ENCODE data around the gene KCND3.

The KCND3 gene

DNA sequence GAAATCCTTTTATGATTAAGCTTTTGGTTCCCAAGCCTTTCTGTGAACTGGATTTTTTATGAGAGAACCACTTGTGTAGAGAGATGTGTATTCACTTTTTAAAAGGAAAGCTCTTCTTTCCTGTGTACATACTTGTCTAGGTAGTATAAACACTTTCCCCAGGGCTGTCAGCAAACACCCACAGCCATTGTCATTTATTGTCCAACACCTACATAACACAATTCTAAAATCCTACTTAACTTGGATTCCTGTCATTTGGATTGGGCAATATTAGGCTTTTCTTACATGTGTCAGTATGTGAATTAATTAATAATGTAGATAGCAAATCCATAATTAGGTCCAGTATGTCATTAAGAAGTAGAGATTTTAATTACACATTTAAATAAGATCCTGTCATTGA lies 221.4 kb downstream of the KCND3 start:
- ChIA-PET CTCF (interaction anchor here (0.7 to 14.8 kb wide), 20 partner anchors 7 to 569 kb away, joined by 3 to 314 read pairs (median 4); partner anchors contain the start of gene DDX20), POLR2A (no interaction called here)
- TF ChIP-seq, protein P1, sequence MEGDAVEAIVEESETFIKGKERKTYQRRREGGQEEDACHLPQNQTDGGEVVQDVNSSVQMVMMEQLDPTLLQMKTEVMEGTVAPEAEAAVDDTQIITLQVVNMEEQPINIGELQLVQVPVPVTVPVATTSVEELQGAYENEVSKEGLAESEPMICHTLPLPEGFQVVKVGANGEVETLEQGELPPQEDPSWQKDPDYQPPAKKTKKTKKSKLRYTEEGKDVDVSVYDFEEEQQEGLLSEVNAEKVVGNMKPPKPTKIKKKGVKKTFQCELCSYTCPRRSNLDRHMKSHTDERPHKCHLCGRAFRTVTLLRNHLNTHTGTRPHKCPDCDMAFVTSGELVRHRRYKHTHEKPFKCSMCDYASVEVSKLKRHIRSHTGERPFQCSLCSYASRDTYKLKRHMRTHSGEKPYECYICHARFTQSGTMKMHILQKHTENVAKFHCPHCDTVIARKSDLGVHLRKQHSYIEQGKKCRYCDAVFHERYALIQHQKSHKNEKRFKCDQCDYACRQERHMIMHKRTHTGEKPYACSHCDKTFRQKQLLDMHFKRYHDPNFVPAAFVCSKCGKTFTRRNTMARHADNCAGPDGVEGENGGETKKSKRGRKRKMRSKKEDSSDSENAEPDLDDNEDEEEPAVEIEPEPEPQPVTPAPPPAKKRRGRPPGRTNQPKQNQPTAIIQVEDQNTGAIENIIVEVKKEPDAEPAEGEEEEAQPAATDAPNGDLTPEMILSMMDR (IDR thresholded peaks at IDR 0.05; ENCODE audit: insufficient read depth, low read length, missing control alignments): no peak
- no peak overlapping the region for H3K4me3 ChIP-seq (ENCODE audit: low read depth, low read length)
- DNase-seq (ENCODE audit: low read depth, low spot score): no peak

DNA sequence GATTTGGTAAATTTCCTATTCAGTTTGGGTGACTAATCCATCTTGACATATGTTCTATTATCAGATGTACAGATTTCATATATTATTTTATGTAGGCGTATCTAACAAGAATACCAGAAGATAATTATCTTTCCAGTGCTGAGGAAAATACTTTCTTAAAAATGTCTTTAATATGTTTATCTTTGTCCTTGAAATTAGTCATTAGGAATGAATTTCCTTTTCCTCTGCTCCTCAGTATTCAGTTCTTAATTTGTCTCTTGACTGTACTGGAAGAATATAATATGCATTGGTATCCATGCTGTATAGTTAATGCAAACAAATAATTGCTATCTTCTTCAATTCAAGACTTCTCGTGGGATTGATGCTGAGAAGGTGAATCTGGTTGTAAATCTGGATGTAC lies 227.1 kb downstream of the KCND3 start:
- ChIA-PET CTCF (interaction anchor here (0.7 to 14.8 kb wide), 5 partner anchors 9 to 281 kb away, joined by 3 to 314 read pairs (median 4); no protein-coding TSS in a partner anchor), POLR2A (no interaction called here)
- TF ChIP-seq, protein P1 (IDR thresholded peaks at IDR 0.05; ENCODE audit: insufficient read depth, low read length, missing control alignments): no peak
- H3K4me3 ChIP-seq (ENCODE audit: low read depth, low read length): no peak overlapping the region
- DNase-seq (ENCODE audit: low read depth, low spot score): no peak

DNA sequence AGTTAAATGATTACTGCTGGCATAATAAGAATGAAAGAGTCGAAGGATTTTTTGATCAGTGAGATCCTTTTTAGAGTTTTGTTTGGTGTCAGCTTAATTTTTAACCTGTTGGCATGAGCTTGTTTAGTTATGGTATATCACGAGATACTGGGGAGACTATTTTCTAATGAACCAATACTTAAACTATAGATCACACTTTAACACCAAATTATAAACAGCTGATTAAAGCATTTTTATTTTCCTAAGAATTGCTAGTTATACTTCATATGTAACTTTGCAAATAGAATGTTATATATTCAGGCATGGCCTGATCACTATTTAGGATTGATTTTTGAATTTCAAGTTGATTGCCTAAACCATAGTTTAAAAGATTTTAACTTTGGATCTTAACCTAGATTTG lies 227.8 kb downstream of the KCND3 start:
- ChIA-PET CTCF (interaction anchor here (1.8 to 14.8 kb wide), 5 partner anchors 9 to 280 kb away, joined by 7 to 314 read pairs (median 14); no protein-coding TSS in a partner anchor), POLR2A (no interaction called here)
- no peak overlapping the region for H3K4me3 ChIP-seq (ENCODE audit: low read depth, low read length)
- TF ChIP-seq, protein P1 (IDR thresholded peaks at IDR 0.05; ENCODE audit: insufficient read depth, low read length, missing control alignments): no peak
- DNase-seq (ENCODE audit: low read depth, low spot score): no peak

DNA sequence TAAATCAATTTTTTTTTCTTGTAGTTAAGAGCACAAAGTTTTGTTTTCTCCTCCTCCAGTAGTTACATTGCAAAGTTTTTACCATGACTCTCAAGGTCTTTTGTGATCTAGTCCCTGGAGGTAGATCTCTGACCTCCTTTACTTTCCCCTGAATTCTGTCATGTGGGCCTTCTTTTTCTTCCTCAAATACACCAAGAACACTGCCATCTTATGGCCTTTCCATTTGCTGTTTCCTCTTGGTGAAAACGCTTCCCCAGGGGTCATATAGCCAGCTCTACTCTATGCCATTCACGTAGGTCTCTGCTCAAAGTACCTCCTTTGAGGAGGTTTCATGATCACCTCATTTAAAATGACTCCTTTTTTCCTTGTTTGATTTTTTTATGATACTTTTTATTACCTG lies 231.1 kb downstream of the KCND3 start:
- TF ChIP-seq, protein P1 (IDR thresholded peaks at IDR 0.05; ENCODE audit: insufficient read depth, low read length, missing control alignments): no peak
- POLR2A ChIA-PET: no interaction called here
- CTCF ChIA-PET: interaction anchor here (0.7 to 18.1 kb wide), 5 partner anchors 9 to 278 kb away, joined by 3 to 289 read pairs (median 52); no protein-coding TSS in a partner anchor
- no peak for DNase-seq (ENCODE audit: low read depth, low spot score)
- H3K4me3 ChIP-seq (ENCODE audit: low read depth, low read length): no peak overlapping the region

DNA sequence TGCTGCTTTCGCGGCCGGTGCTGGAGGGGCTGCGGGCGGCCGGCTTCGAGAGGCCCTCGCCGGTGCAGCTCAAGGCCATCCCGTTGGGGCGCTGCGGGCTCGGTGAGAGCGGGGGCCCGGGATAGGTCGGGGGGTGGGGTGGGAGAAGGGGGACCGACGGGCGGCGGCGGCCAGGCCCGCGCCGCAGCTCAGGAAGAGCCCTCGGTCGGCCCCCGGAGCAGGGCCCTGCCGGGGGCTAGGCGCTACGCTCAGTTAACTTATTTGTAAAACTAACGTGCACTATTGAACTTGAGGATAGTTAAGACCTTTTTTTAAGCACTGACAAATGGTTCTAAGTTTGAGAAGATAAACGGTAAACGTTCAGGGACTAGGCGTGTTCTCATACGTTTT lies 233.3 kb downstream of the KCND3 start:
- CTCF ChIA-PET: interaction anchor here (1.0 to 18.1 kb wide), 10 partner anchors 11 to 275 kb away, joined by 3 to 289 read pairs (median 10); partner anchors contain the start of gene INKA2
- TF ChIP-seq, protein P1 (IDR thresholded peaks at IDR 0.05; ENCODE audit: insufficient read depth, low read length, missing control alignments): no peak
- H3K4me3 ChIP-seq (ENCODE audit: low read depth, low read length): peak overlapping the region; percentile 91
- no peak for DNase-seq (ENCODE audit: low read depth, low spot score)
- POLR2A ChIA-PET: interaction anchor here (2.1 kb wide), 1 partner anchor 248 kb away, joined by 8 read pairs; no protein-coding TSS in a partner anchor

DNA sequence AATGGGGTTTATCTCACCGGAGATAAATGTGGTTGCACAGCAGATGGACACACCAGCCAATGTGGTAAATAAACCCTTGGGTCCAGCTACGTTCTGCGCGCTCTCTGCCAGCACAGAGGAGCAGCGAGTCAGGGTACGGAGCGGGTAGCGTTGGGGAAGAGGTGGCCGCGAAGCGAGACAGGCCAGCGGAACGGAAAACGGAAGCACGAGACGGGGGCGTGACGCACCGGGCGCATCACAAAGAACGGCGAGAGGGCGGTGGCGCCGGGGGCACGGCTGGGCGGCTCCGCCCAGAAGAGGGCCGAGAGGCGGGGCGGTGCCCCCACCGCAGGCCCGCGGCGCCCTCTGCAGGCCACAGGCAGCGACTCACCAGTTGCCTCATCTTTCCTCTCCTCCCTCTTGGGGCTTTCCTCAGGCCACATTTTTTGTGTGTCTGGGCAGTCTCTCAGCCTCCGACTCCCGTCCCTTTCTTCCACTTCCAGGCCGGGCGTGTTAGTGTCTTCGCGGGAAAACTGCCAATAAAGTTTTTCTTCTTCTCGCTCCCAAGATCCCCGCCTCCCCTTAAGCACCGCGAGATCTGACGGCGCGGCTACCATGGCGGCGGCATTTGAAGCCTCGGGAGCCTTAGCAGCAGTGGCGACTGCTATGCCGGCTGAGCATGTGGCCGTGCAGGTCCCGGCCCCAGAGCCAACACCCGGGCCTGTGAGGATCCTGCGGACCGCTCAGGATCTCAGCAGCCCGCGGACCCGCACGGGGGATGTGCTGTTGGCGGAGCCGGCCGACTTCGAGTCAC lies 233.9 kb downstream of the KCND3 start, which contains the start of gene DDX20:
DDX20 (plus strand) TSS at position 571 of the 793 bp plus-strand sequence; CDS start at position 595, 24 bp downstream.
- ChIA-PET POLR2A (interaction anchor here (0.6 to 2.1 kb wide), 5 partner anchors 16 to 248 kb away, joined by 3 to 8 read pairs (median 3); partner anchors contain the start of gene INKA2), CTCF (interaction anchor here (0.7 to 18.1 kb wide), 23 partner anchors 12 to 315 kb away, joined by 3 to 289 read pairs (median 4); partner anchors contain the start of gene INKA2)
- H3K4me3 ChIP-seq (ENCODE audit: low read depth, low read length): peak within 1 kb of the TSS; percentile 91
- TF ChIP-seq, protein P1 (IDR thresholded peaks at IDR 0.05; ENCODE audit: insufficient read depth, low read length, missing control alignments): peak; percentile 85
- DNase-seq (ENCODE audit: low read depth, low spot score): peak; percentile 95

Data from AG04449 (cell line).